Cardiac septum (tissue), 1 donor: ENCODE measurements around the gene LGMN. TPM values are rescaled to one million over a fixed set of nuclear protein-coding genes. Genes with fewer than 3 reads are reported as not detected.

Experiments
- DNase-seq: peaks from one replicate; pipeline ENCODE4 v3.0.0-alpha.2; 2020; ENCODE audit warnings: low spot score
- intact Hi-C: fragments of 100-400 bp; cut with DNase I; formaldehyde crosslinking; loops from one replicate; pipeline ENCODE4 v1.14.0; 2022
- total RNA-seq: library from RNA; stranded (reverse); fragmentation: NEBNext Ultra II Directional; extraction: Animal tissue kit (Norgen Biotek cat#: 25700); gene quantifications from one replicate; pipeline ENCODE4 v1.2.1, GENCODE V29; 2021
- donor health status: DM: no; HTN: no; CAD: no.

Gene LGMN
- total RNA-seq, 1 donor from 2014 or later: 81.8 TPM

GRCh38 chr14:92704821-92705220, 43.6 kb downstream of the LGMN start:
- no peak for DNase-seq

GRCh38 chr14:92704036-92704804, 44.2 kb downstream of the LGMN start:
- intact Hi-C loops: no loop called here
- DNase-seq: no peak

More at GRCh38 chr14:92704821-92705220, 43.6 kb downstream of the LGMN start:
- intact Hi-C loops: no loop called here

GRCh38 chr14:92703516-92703915, 44.9 kb downstream of the LGMN start:
- DNase-seq: no peak
- intact Hi-C loops: no loop called here

GRCh38 chr14:92702441-92702918, 45.9 kb downstream of the LGMN start:
- no peak for DNase-seq
- intact Hi-C loops: no loop called here

GRCh38 chr14:92701826-92702225, 46.6 kb downstream of the LGMN start:
- intact Hi-C loops: no loop called here
- no peak for DNase-seq

GRCh38 chr14:92698393-92698792, 50.0 kb downstream of the LGMN start:
- no peak for DNase-seq
- intact Hi-C loops: no loop called here

GRCh38 chr14:92696366-92696765, 52.1 kb downstream of the LGMN start:
- intact Hi-C loops: no loop called here
- no peak for DNase-seq

- DNase-seq: no peak
- intact Hi-C loops: no loop called here
Measured at GRCh38 chr14:92695562-92695961, 52.9 kb downstream of the LGMN start.

- intact Hi-C loops: no loop called here
- DNase-seq: no peak
Measured at GRCh38 chr14:92694807-92695206, 53.6 kb downstream of the LGMN start.

- no peak for DNase-seq
- intact Hi-C loops: no loop called here
Measured at GRCh38 chr14:92693998-92694795, 54.2 kb downstream of the LGMN start.

GRCh38 chr14:92692822-92693226, 55.6 kb downstream of the LGMN start:
- peak; percentile 89 for DNase-seq
- intact Hi-C loops: no loop called here

GRCh38 chr14:92690171-92691011, 58.0 kb downstream of the LGMN start:
- intact Hi-C loops: no loop called here

GRCh38 chr14:92688434-92689375, 59.7 kb downstream of the LGMN start:
- intact Hi-C loops: loop anchor here (10.0 kb wide), 1 partner anchor 234 kb away; no protein-coding TSS in a partner anchor
- DNase-seq: peak; percentile 66

More at GRCh38 chr14:92690171-92691011, 58.0 kb downstream of the LGMN start:
- peak; percentile 44 for DNase-seq

GRCh38 chr14:92687681-92688433, 60.6 kb downstream of the LGMN start:
- DNase-seq: no peak
- intact Hi-C loops: loop anchor here (10.0 kb wide), 1 partner anchor 233 kb away; no protein-coding TSS in a partner anchor

- peak; percentile 90 for DNase-seq
- intact Hi-C loops: loop anchor here (10.0 kb wide), 1 partner anchor 232 kb away; no protein-coding TSS in a partner anchor
Measured at GRCh38 chr14:92686900-92687427, 61.5 kb downstream of the LGMN start.

GRCh38 chr14:92686411-92686899, 62.0 kb downstream of the LGMN start:
- intact Hi-C loops: loop anchor here (10.0 kb wide), 1 partner anchor 232 kb away; no protein-coding TSS in a partner anchor

GRCh38 chr14:92685784-92686355, 62.6 kb downstream of the LGMN start:
- intact Hi-C loops: loop anchor here (10.0 kb wide), 1 partner anchor 231 kb away; no protein-coding TSS in a partner anchor
- DNase-seq: no peak

More at GRCh38 chr14:92686411-92686899, 62.0 kb downstream of the LGMN start:
- no peak for DNase-seq
